H9 (cell line): ENCODE results near the gene MAPK8IP3. TPM values are rescaled to one million over a fixed set of nuclear protein-coding genes. Genes with fewer than 3 reads are reported as not detected.

Experiments
- DNase-seq: peaks from one replicate; pipeline ENCODE4 v3.0.0-alpha.2; 2017
- H2AFZ ChIP-seq: one replicate; pipeline ENCODE4 v1.6.1; 2013; ENCODE audit warnings: mild to moderate bottlenecking, low read length, control low read depth, moderate library complexity
- H2AK5ac ChIP-seq: 2 replicates; pipeline ENCODE4 v1.6.1; 2013; ENCODE audit warnings: low read length, control low read depth, mixed read lengths; ENCODE audit not compliant: insufficient read length
- H2BK120ac ChIP-seq: one replicate; pipeline ENCODE4 v1.6.1; 2013; ENCODE audit warnings: low read depth, mild to moderate bottlenecking, low read length, control low read depth, inconsistent platforms; ENCODE audit not compliant: poor library complexity, severe bottlenecking
- H2BK12ac ChIP-seq: 2 replicates; pipeline ENCODE4 v1.6.1; 2013; ENCODE audit warnings: low read length, control low read depth, mixed read lengths, low read depth; ENCODE audit not compliant: insufficient read length
- H2BK15ac ChIP-seq: 2 replicates; pipeline ENCODE4 v1.6.1; 2013; ENCODE audit warnings: low read depth, low read length, control low read depth
- H2BK20ac ChIP-seq: one replicate; pipeline ENCODE4 v1.6.1; 2013; ENCODE audit warnings: low read depth, mild to moderate bottlenecking, low read length, control low read depth, inconsistent platforms; ENCODE audit not compliant: poor library complexity, severe bottlenecking
- H2BK5ac ChIP-seq: 2 replicates; pipeline ENCODE4 v1.6.1; 2013; ENCODE audit warnings: low read length, control low read depth, mixed read lengths; ENCODE audit not compliant: insufficient read length
- H3K14ac ChIP-seq: 2 replicates; pipeline ENCODE4 v1.6.1; 2013; ENCODE audit warnings: low read length, control low read depth; ENCODE audit not compliant: insufficient read depth
- H3K18ac ChIP-seq: 2 replicates; pipeline ENCODE4 v1.6.1; 2013; ENCODE audit warnings: low read depth, mild to moderate bottlenecking, mixed read lengths, low read length, control low read depth; ENCODE audit not compliant: insufficient read length
- H3K23ac ChIP-seq: 2 replicates; pipeline ENCODE4 v1.6.1; 2013; ENCODE audit warnings: low read length, control low read depth, mixed read lengths, low read depth; ENCODE audit not compliant: insufficient read length
- H3K23me2 ChIP-seq: 2 replicates; pipeline ENCODE4 v1.6.1; 2013; ENCODE audit warnings: low read depth, mild to moderate bottlenecking, mixed read lengths, low read length, control low read depth; ENCODE audit not compliant: insufficient read length, poor library complexity, severe bottlenecking
- H3K27ac ChIP-seq: 2 replicates; pipeline ENCODE4 v1.5.1; 2013; ENCODE audit warnings: low read length, control low read depth, mixed read lengths, low read depth; ENCODE audit not compliant: insufficient read length
- H3K27me3 ChIP-seq: 2 replicates; pipeline ENCODE4 v1.6.1; 2013; ENCODE audit warnings: low read length, control low read depth, inconsistent platforms; ENCODE audit not compliant: insufficient read depth
- H3K4ac ChIP-seq: 2 replicates; pipeline ENCODE4 v1.6.1; 2013; ENCODE audit warnings: low read depth, mild to moderate bottlenecking, control low read depth, inconsistent platforms, low read length, moderate library complexity
- H3K4me1 ChIP-seq: 2 replicates; pipeline ENCODE4 v1.6.1; 2013; ENCODE audit warnings: low read length, control low read depth, inconsistent platforms; ENCODE audit not compliant: insufficient read depth
- H3K4me2 ChIP-seq: 2 replicates; pipeline ENCODE4 v1.6.1; 2013; ENCODE audit warnings: low read length, control low read depth, mixed read lengths; ENCODE audit not compliant: insufficient read length, insufficient read depth
- H3K56ac ChIP-seq: 2 replicates; pipeline ENCODE4 v1.6.1; 2013; ENCODE audit warnings: low read depth, mild to moderate bottlenecking, mixed read lengths, low read length, control low read depth; ENCODE audit not compliant: insufficient read length
- H3K79me1 ChIP-seq: 2 replicates; pipeline ENCODE4 v1.6.1; 2013; ENCODE audit warnings: low read depth, mild to moderate bottlenecking, moderate library complexity, low read length, control low read depth, inconsistent platforms; ENCODE audit not compliant: insufficient read depth, poor library complexity, severe bottlenecking
- H3K79me2 ChIP-seq: 2 replicates; pipeline ENCODE4 v1.6.1; 2013; ENCODE audit warnings: low read length, control low read depth, inconsistent platforms; ENCODE audit not compliant: insufficient read depth
- H3K9ac ChIP-seq: 2 replicates; pipeline ENCODE4 v1.6.1; 2013; ENCODE audit warnings: low read length, control low read depth, mixed read lengths; ENCODE audit not compliant: insufficient read length; ENCODE audit errors: extremely low read depth
- H3K9me3 ChIP-seq: one replicate; pipeline ENCODE4 v1.6.1; 2013; ENCODE audit warnings: low read depth, low read length, inconsistent platforms; ENCODE audit not compliant: control insufficient read depth
- H3T11ph ChIP-seq: one replicate; pipeline ENCODE4 v1.6.1; 2013; ENCODE audit warnings: mild to moderate bottlenecking, low read length, control low read depth, inconsistent platforms
- H4K20me1 ChIP-seq: one replicate; pipeline ENCODE4 v1.6.1; 2013; ENCODE audit not compliant: control insufficient read depth, insufficient read length, insufficient read depth
- H4K5ac ChIP-seq: 2 replicates; pipeline ENCODE4 v1.6.1; 2013; ENCODE audit warnings: low read depth, mild to moderate bottlenecking, mixed read lengths, low read length, control low read depth; ENCODE audit not compliant: insufficient read length
- H4K8ac ChIP-seq: replicated peaks from 2 replicates; pipeline ENCODE4 v1.6.1; 2013; ENCODE audit warnings: low read length, control low read depth, mixed read lengths, low read depth; ENCODE audit not compliant: insufficient read length
- H4K91ac ChIP-seq: 2 replicates; pipeline ENCODE4 v1.6.1; 2013; ENCODE audit warnings: low read depth, mild to moderate bottlenecking, moderate library complexity, mixed read lengths, low read length, control low read depth; ENCODE audit not compliant: insufficient read length
- H3K27ac Mint-ChIP-seq, 3 experiments: 2 replicates in 2 of 3; 3 replicates in 1 of 3; pipeline ENCODE4 v1.8.0; 2020 to 2021; ENCODE audit warnings: mixed read lengths in 3 of 3, mild to moderate bottlenecking in 1 of 3, moderate library complexity in 1 of 3
- H3K27me3 Mint-ChIP-seq: 2 replicates; pipeline ENCODE4 v1.8.0; 2021; ENCODE audit warnings: low read depth, mild to moderate bottlenecking, moderate library complexity, mixed read lengths
- H3K36me3 Mint-ChIP-seq, 3 experiments: 2 replicates in 2 of 3; 3 replicates in 1 of 3; pipeline ENCODE4 v1.8.0; 2020 to 2021; ENCODE audit warnings: low read depth in 3 of 3, mixed read lengths in 3 of 3; ENCODE audit not compliant: insufficient read depth in 1 of 3
- H3K4me1 Mint-ChIP-seq, 2 experiments: 2 replicates each; pipeline ENCODE4 v1.8.0; 2020; ENCODE audit warnings: mixed read lengths in 2 of 2
- H3K4me3 Mint-ChIP-seq, 2 experiments: 2 replicates in 1 of 2; 3 replicates in 1 of 2; pipeline ENCODE4 v1.8.0; 2020 to 2021; ENCODE audit warnings: mild to moderate bottlenecking in 2 of 2, mixed read lengths in 2 of 2, moderate library complexity in 1 of 2
- H3K9me3 Mint-ChIP-seq, 2 experiments: 2 replicates in 1 of 2; 3 replicates in 1 of 2; pipeline ENCODE4 v1.8.0; 2020; ENCODE audit warnings: mild to moderate bottlenecking in 2 of 2, mixed read lengths in 2 of 2, moderate library complexity in 1 of 2
- WGBS: extraction: QIAGEN DNeasy Blood & Tissue Kit; methylation state at CpG from one replicate; pipeline ENCODE4 v1.1.7; 2013; ENCODE audit warnings: missing lambda C conversion rate, low lambda C conversion rate, mixed read lengths; ENCODE audit not compliant: insufficient read length; ENCODE audit errors: extremely low coverage; 5-methylcytosine and 5-hydroxymethylcytosine counted together
- total RNA-seq: library from RNA; stranded (reverse); gene quantifications from 2 replicates; pipeline ENCODE4 v1.2.1, GENCODE V29; 2021
- TF ChIP-seq, protein P1 (sequence below): fragments of 200-600 bp; sonication (generic); conservative IDR thresholded peaks from 3 replicates; pipeline ENCODE4 v1.8.0; 2021; ENCODE audit warnings: antibody characterized with exemption, mild to moderate bottlenecking

Gene MAPK8IP3
- total RNA-seq, 1 experiment from 2014 or later, result 51.3 TPM

DNA sequence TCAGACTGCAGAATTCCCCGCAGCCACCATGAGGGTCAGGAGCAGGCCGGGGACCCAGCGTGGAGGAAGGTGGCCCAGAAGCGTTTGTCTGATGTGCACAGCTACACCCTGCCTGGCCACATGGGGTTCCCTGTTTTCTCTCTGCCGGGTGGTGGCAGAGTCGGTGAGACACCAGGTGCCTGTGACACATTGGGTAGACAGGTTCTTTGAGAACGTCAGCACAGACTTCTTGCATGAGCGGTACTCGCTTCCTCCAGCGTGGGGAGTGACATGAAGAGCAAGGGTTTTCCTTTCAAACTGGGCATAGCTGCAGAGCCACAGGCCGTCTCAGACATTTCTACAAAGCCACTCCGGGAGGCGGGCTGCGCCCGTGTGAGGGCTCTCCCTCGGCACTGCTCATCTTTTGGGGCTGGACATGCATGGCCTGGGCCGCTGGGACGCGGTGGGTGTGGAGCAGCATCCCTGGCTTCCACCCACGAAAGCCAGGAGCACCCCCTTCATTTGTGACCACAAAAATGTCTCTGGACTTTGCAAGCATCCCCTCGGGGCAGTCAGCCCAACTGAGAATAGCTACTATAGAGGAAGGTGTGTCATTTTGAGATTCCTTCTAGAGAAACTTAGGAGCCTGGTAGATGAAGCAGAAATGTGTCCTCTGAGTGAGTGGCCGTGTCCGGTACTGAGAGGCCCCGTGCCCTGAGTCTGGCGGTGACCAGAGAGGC is 39.3 kb downstream of the MAPK8IP3 start:
- no peak overlapping the region for H3K27ac ChIP-seq
- no peaks in the 10 kb centered on the region for H3K4me1 ChIP-seq
- no peak overlapping the region for H2AK5ac ChIP-seq
- H3K23me2 ChIP-seq, result no peaks in the 10 kb centered on the region
- H3K23ac ChIP-seq, result no peak overlapping the region
- Mint-ChIP-seq H3K27ac (peak overlapping the region in 1 of 3 experiments; percentile 34; a peak in 2 of 7 replicates), H3K9me3 (no peaks in the 10 kb centered on the region), H3K4me3 (no peak overlapping the region), H3K4me1 (no peaks in the 10 kb centered on the region), H3K27me3 (no peaks in the 10 kb centered on the region; the same call in 1 of the 2 replicates), H3K36me3 (peaks cover 3 to 20% (median 18%) of the 10 kb centered on the region in 3 experiments)
- H3K9ac ChIP-seq, result no peak overlapping the region
- H3K9me3 ChIP-seq, result no peaks in the 10 kb centered on the region
- no peaks in the 10 kb centered on the region for H3K79me2 ChIP-seq
- H3K27me3 ChIP-seq, result no peaks in the 10 kb centered on the region
- H3K4ac ChIP-seq, result no peak overlapping the region
- no peak overlapping the region for H3T11ph ChIP-seq
- no peak overlapping the region for H2BK5ac ChIP-seq
- H4K20me1 ChIP-seq, result peaks cover 3% of the 10 kb centered on the region
- no peak overlapping the region for H4K91ac ChIP-seq
- TF ChIP-seq, protein P1, sequence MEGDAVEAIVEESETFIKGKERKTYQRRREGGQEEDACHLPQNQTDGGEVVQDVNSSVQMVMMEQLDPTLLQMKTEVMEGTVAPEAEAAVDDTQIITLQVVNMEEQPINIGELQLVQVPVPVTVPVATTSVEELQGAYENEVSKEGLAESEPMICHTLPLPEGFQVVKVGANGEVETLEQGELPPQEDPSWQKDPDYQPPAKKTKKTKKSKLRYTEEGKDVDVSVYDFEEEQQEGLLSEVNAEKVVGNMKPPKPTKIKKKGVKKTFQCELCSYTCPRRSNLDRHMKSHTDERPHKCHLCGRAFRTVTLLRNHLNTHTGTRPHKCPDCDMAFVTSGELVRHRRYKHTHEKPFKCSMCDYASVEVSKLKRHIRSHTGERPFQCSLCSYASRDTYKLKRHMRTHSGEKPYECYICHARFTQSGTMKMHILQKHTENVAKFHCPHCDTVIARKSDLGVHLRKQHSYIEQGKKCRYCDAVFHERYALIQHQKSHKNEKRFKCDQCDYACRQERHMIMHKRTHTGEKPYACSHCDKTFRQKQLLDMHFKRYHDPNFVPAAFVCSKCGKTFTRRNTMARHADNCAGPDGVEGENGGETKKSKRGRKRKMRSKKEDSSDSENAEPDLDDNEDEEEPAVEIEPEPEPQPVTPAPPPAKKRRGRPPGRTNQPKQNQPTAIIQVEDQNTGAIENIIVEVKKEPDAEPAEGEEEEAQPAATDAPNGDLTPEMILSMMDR, result no peak
- no peak for DNase-seq
- no peak overlapping the region for H4K5ac ChIP-seq
- H3K56ac ChIP-seq, result no peak overlapping the region
- H3K4me2 ChIP-seq, result no peak overlapping the region
- H2BK12ac ChIP-seq, result no peak overlapping the region
- no peak overlapping the region for H2BK15ac ChIP-seq
- H4K8ac ChIP-seq, result no peak overlapping the region
- no peak overlapping the region for H2AFZ ChIP-seq
- H3K79me1 ChIP-seq, result no peaks in the 10 kb centered on the region
- no CpG with 5 or more reads among the region's 25 CpGs for WGBS
- no peak overlapping the region for H2BK120ac ChIP-seq
- H3K14ac ChIP-seq, result no peak overlapping the region
- H2BK20ac ChIP-seq, result no peak overlapping the region
- H3K18ac ChIP-seq, result no peak overlapping the region
